Regular cardiac myocyte (primary cell): Measurements from ENCODE around the gene HYI. TPM values are rescaled to one million over a fixed set of nuclear protein-coding genes. Genes with fewer than 3 reads are reported as not detected.

Experiments used
- total RNA-seq: library from RNA; depleted of rRNA; stranded (reverse); fragments of >200 nt; gene quantifications from 2 replicates; pipeline ENCODE4 v1.2.3, GENCODE V29; 2014

Gene HYI
- total RNA-seq, result 45.1 and 92.4 TPM in 2 replicates

GRCh38 chr1:43453442-43454269 is at the start of gene HYI:
Gene HYI (minus strand): TSS chr1:43453931. CDS start chr1:43453793, 138 bp downstream.

Other genes starting within 250 kb of the HYI start
- gene TMEM125, start 183.9 kb downstream of the HYI start, total RNA-seq, result under 0.01 TPM in 1 of 2 replicates, not detected in the other
- gene C1orf210, start 168.3 kb downstream of the HYI start, total RNA-seq, result not detected in 2 replicates
- 4.2 and 6.3 TPM in 2 replicates for gene TIE1, start 152.9 kb downstream of the HYI start, total RNA-seq
- gene MPL, start 116.1 kb downstream of the HYI start, total RNA-seq, result not detected in 2 replicates
- 6.8 and 161 TPM in 2 replicates for gene CDC20, start 95.0 kb downstream of the HYI start, total RNA-seq
- gene ELOVL1, start 85.9 kb downstream of the HYI start, total RNA-seq, result 30.2 and 69.6 TPM in 2 replicates
- gene MED8, start 64.1 kb downstream of the HYI start, total RNA-seq, result 57.2 and 92.4 TPM in 2 replicates
- gene SZT2, start 64.0 kb downstream of the HYI start, total RNA-seq, result 19.9 and 20.6 TPM in 2 replicates
- 66.5 and 131 TPM in 2 replicates for gene PTPRF, start 77.0 kb upstream of the HYI start, total RNA-seq
- gene KDM4A, start 196.2 kb upstream of the HYI start, total RNA-seq, result 32.7 and 39.5 TPM in 2 replicates